ENCODE data around the gene PSEN1.

GRCh38 chr14:73188501-73188911, 52.2 kb downstream of the PSEN1 start:
- TF ChIP-seq CTCF (IDR thresholded peaks at IDR 0.05) (no peak), POLR2A (IDR thresholded peaks at IDR 0.05) (no peak), POLR2AphosphoS5 (IDR thresholded peaks at IDR 0.05) (no peak)

All from gastroesophageal sphincter (tissue), 3 donors.